Fibroblast of upper back skin (primary cell): Measurements from ENCODE around the gene NIPAL3.
A peak's percentile ranks its signal among the peaks of the same experiment; 100 is the strongest.
"Not testable (repeated sequence)": the region's sequence is repeated elsewhere in the genome, so short reads cannot be mapped to it uniquely, and the experiment has no call there.

Source experiments
- DNase-seq: peaks from one replicate; pipeline ENCODE4 v3.0.0-alpha.2; 2013

The NIPAL3 gene

DNA sequence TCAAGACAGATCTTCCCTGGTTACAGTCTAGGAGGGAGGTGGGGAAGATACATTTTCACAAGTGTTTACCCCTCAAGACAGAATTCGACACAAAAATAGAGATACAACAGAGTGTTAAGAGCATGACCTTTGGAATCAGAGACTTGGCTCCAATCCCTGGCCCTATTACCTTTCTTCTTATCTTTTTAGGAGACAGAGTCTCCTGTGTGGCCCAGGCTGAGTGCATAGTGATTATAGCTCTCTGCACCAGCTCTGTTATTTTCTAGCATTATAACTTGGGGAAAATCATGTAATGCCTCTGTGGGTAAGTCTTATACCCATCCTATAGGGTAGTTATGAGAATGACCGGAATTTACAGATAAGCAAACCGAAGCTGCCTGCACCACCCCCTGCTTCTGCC lies 9.8 kb downstream of the NIPAL3 start:
- DNase-seq, result no peak

DNA sequence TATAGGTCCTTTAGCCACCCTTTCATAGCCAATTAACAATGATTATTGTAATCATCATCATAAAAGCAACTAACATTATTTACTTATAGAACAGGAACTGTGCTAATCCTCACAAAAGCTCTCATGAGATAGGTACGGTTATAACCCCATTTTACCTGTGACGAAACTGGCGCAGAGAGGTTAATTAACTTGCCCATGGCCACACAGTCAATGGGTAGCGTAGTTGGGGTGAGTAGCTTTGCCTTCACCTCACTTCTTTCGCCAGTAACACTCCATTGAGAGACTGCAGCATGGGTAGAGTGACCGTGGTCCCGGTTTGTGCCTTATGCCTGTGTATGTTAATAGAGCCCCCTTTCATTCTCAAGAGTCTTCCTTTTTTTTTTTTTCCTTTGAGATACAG lies 10.3 kb downstream of the NIPAL3 start:
- no peak for DNase-seq

DNA sequence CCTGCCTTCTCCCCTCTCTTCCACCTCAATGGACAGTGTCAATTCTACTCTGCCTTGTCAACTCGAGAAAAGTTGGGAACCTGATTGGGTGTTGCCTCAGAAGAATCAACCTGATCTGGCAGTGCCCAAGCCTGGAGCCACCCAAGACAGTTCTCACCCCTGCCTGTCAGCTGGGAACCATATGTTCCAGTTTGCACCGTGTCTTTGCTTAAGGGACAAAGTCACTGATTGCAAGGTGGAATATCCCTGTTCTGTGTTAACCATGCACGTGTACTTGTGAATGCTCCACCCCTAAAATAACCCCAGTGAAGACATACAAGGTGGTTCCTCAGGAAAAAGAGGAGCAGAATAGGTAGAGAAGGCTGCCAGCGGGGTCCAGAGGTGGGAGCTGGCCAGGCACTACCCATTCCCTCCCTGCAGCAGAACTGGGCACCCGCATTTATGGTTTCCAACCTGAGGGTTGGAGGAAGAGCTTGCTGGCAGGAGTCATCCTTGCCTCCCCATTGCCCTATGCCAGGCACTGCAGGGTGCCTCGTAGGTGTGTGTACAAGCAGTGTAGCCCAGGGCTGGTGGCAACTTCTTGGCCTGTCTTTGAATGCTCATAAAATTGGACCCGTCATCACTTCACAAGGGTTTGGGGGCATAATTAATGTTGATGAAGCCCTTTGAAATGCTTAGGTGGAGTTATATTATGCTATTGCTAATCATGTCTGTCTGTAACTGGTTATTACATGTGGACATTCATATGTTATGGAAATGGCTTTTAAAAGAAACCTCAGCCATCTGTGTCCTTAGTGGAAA lies 11.3 kb downstream of the NIPAL3 start:
- DNase-seq, result no peak

- no peak for DNase-seq
These were observed 11.9 kb downstream of the NIPAL3 start for GRCh38 chr1:24427545-24427862.

- DNase-seq, result no peak
These were observed 20.3 kb downstream of the NIPAL3 start for GRCh38 chr1:24435782-24436365.

- no peak for DNase-seq
These were observed 22.2 kb downstream of the NIPAL3 start for GRCh38 chr1:24437631-24438396.

GRCh38 chr1:24438423-24438901 lies 22.9 kb downstream of the NIPAL3 start:
- DNase-seq, result peak; percentile 46

DNA sequence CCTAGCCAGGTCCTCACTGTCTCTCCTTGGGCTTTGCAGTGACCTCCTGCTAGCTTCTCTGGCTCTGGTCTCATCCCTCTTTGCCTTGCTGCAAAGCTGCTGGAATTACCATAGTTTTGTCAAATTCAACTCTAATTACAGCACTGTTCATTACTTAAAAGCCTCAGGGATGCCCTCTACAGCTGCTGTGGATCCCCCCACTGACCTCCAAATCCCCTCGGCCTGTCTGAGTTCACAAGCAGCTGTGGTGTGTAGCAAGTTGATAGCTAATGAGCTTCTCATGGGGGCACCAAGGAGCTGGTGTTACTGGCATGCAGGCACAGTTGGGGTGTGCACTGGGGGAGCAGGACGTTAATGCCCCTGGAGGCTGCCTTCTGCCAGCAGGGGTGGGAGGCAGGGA lies 24.8 kb downstream of the NIPAL3 start:
- no peak for DNase-seq

DNA sequence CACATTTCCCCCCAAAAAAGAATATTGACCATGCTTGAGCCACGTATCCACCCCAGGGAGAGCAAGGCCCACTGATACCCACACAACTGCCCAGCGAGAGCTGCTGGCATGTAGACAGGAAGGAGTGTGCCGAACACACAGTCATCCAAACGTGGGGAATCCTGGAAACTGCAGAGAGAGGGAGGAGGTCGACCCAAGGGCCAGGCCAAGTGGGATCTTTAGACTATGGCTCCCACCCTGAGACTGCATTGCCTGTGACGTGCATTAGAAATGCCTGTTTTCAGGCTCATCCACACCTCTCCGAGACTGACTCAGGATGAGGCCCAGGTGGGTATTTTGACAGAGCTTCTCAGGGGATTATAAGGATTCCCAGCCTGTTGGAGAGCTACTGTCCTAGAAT lies 25.9 kb downstream of the NIPAL3 start:
- no peak for DNase-seq

GRCh38 chr1:24441996-24442668 lies 26.5 kb downstream of the NIPAL3 start:
- DNase-seq, result no peak

DNA sequence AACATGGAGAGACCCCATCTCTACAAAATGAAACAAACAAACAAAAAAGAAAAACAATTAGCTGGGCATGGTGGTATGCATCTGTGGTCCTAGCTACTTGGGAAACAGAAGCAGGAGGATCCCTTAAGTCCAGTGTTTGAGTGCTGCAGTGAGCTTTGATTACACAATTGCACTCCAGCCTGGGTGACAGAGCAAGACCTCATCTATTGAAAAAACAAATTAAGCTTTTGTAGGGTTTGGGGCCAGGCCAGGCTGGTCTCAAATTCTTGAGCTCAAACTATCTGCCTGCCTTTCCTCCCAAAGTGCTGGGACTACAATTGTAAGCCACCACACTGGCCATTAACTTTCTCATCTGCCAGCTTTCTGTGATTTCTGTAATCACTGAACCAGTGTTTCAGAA lies 27.2 kb downstream of the NIPAL3 start:
- DNase-seq, result no peak

GRCh38 chr1:24443241-24443656 lies 27.6 kb downstream of the NIPAL3 start:
- no peak for DNase-seq

DNA sequence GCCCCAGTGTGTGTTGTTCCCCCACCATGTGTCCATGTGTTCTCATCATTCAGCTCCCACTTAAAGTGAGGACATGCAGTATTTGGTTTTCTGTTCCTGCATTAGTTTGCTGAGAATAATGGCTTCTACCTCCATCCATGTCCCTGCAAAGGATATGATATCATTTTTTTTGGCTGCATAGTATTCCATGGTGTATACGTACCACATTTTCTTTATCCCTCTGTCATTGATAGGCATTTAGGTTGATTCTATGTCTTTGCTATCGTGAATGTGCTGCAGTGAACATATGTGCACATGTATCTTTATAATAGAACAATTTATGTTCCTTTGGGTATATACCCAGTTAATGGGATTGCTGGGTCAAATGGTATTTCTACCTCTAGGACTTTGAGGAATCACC lies 30.8 kb downstream of the NIPAL3 start:
- DNase-seq, result not testable (repeated sequence)

- DNase-seq, result no peak
These were observed 34.7 kb downstream of the NIPAL3 start for GRCh38 chr1:24450316-24450715.

DNA sequence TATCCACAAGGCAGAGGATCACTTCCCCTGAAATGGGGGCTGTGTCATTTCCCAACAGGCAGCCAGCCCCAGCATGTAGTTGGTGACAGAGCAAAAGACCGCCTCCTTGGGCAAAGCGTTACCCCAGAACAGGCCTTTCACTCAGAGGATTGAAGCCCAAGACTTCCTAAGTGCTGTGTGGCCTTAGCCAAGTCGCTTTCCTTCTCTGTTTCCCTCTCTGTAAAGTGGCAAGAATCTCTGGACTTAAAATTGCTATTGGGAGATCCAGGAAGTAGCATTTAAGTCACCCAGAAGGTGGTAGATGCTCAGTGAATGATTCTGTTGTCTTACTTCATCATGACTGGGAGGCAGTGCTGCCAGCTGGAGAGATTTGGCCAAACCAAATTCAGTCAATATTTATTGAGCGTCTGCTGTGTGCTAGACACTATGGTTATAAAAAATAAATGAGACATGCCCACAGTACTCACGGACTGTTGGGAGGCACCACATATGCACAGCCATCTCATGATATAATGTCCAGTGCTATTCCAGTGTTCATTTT lies 35.3 kb downstream of the NIPAL3 start:
- DNase-seq, result no peak

- DNase-seq, result no peak
These were observed 36.1 kb downstream of the NIPAL3 start for GRCh38 chr1:24451746-24452145.

DNA sequence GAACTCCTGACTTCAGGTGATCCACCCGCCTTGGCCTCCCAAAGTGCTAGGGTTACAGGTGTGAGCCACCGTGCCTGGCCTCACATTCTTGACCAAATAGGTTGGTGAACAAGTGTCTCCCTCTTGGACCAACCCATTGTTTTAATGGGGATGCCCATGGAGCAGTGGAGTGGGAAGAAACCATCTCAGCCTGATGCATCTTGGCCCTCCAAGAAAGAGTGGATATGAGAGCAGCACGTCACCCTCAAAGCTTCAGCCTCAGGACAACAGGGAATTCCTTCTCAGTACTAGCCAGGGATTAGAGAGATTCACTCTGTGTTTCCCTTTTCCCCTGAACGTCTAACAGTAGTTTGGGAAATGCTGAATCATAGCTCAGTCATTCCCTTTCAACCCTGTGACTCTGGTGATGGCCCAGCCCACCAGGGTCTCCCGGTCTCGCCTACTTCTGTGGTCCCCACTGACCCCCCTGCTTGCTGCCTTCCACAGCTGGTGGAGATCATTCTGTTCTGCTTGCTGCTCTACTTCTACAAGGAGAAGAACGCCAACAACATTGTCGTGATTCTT lies 37.4 kb downstream of the NIPAL3 start:
- peak; percentile 23 for DNase-seq

- DNase-seq, result no peak
These were observed 39.1 kb downstream of the NIPAL3 start for GRCh38 chr1:24454673-24455072.

- no peak for DNase-seq
These were observed 39.7 kb downstream of the NIPAL3 start for GRCh38 chr1:24455272-24455671.

- DNase-seq, result no peak
These were observed 42.3 kb downstream of the NIPAL3 start for GRCh38 chr1:24457866-24458265.

GRCh38 chr1:24459551-24460266 lies 44.1 kb downstream of the NIPAL3 start:
- DNase-seq, result no peak

- peak; percentile 56 for DNase-seq
These were observed 46.5 kb downstream of the NIPAL3 start for GRCh38 chr1:24462128-24462527.
